ENCODE data around the gene ATXN7L2.
"Not testable (repeated sequence)": the region's sequence is repeated elsewhere in the genome, so short reads cannot be mapped to it uniquely, and the experiment has no call there.

ATXN7L2 gene

GRCh38 chr1:109483672-109484518 is at the start of gene ATXN7L2:
Gene ATXN7L2, plus strand, starts transcription at chr1:109483905. Its CDS starts 49 bp downstream, at chr1:109483954.
- TF ChIP-seq ZNF274 (IDR thresholded peaks at IDR 0.05; ENCODE audit: low read depth, low read length) = no peak
- H3K4me3 ChIP-seq (ENCODE audit: low read length) = peak within 1 kb of the TSS; percentile 70; the same call in 1 of the 2 replicates

- TF ChIP-seq ZNF274 (IDR thresholded peaks at IDR 0.05; ENCODE audit: low read depth, low read length) = no peak
- no peak overlapping the region for H3K4me3 ChIP-seq (ENCODE audit: low read length)
Observed at GRCh38 chr1:109434484-109434883, 49.2 kb upstream of the ATXN7L2 start.

- TF ChIP-seq ZNF274 (IDR thresholded peaks at IDR 0.05; ENCODE audit: low read depth, low read length) = no peak
Observed at GRCh38 chr1:109438798-109439297, 44.9 kb upstream of the ATXN7L2 start.

GRCh38 chr1:109441069-109441468 is 42.6 kb upstream of the ATXN7L2 start:
- H3K4me3 ChIP-seq (ENCODE audit: low read length) = no peak overlapping the region
- no peak for TF ChIP-seq ZNF274 (IDR thresholded peaks at IDR 0.05; ENCODE audit: low read depth, low read length)

More at GRCh38 chr1:109438798-109439297, 44.9 kb upstream of the ATXN7L2 start:
- H3K4me3 ChIP-seq (ENCODE audit: low read length) = no peak overlapping the region

GRCh38 chr1:109443476-109443875 is 40.2 kb upstream of the ATXN7L2 start:
- H3K4me3 ChIP-seq (ENCODE audit: low read length) = no peak overlapping the region
- no peak for TF ChIP-seq ZNF274 (IDR thresholded peaks at IDR 0.05; ENCODE audit: low read depth, low read length)

- TF ChIP-seq ZNF274 (IDR thresholded peaks at IDR 0.05; ENCODE audit: low read depth, low read length) = no peak
Observed at GRCh38 chr1:109444346-109444745, 39.4 kb upstream of the ATXN7L2 start.

GRCh38 chr1:109445949-109446695 is 37.6 kb upstream of the ATXN7L2 start:
- H3K4me3 ChIP-seq (ENCODE audit: low read length) = not testable (repeated sequence)

More at GRCh38 chr1:109444346-109444745, 39.4 kb upstream of the ATXN7L2 start:
- H3K4me3 ChIP-seq (ENCODE audit: low read length) = no peak overlapping the region

GRCh38 chr1:109447524-109447923 is 36.2 kb upstream of the ATXN7L2 start:
- H3K4me3 ChIP-seq (ENCODE audit: low read length) = no peak overlapping the region
- TF ChIP-seq ZNF274 (IDR thresholded peaks at IDR 0.05; ENCODE audit: low read depth, low read length) = no peak

GRCh38 chr1:109454497-109455133 is 29.1 kb upstream of the ATXN7L2 start:
- H3K4me3 ChIP-seq (ENCODE audit: low read length) = no peak overlapping the region
- no peak for TF ChIP-seq ZNF274 (IDR thresholded peaks at IDR 0.05; ENCODE audit: low read depth, low read length)

- no peak overlapping the region for H3K4me3 ChIP-seq (ENCODE audit: low read length)
- no peak for TF ChIP-seq ZNF274 (IDR thresholded peaks at IDR 0.05; ENCODE audit: low read depth, low read length)
Observed at GRCh38 chr1:109457819-109458218, 25.9 kb upstream of the ATXN7L2 start.

- no peak for TF ChIP-seq ZNF274 (IDR thresholded peaks at IDR 0.05; ENCODE audit: low read depth, low read length)
- H3K4me3 ChIP-seq (ENCODE audit: low read length) = peak overlapping the region; percentile 62; the same call in 1 of the 2 replicates
Observed at GRCh38 chr1:109466125-109466451, 17.6 kb upstream of the ATXN7L2 start.

GRCh38 chr1:109466452-109467300 is 17.0 kb upstream of the ATXN7L2 start, which contains the start of gene SYPL2:
Gene SYPL2, plus strand, starts transcription at chr1:109466546. Its CDS starts 298 bp downstream, at chr1:109466844.
- H3K4me3 ChIP-seq (ENCODE audit: low read length) = peak within 1 kb of the TSS; percentile 62; the same call in 1 of the 2 replicates
- no peak for TF ChIP-seq ZNF274 (IDR thresholded peaks at IDR 0.05; ENCODE audit: low read depth, low read length)

- H3K4me3 ChIP-seq (ENCODE audit: low read length) = no peak overlapping the region
- TF ChIP-seq ZNF274 (IDR thresholded peaks at IDR 0.05; ENCODE audit: low read depth, low read length) = no peak
Observed at GRCh38 chr1:109467301-109467777, 16.4 kb upstream of the ATXN7L2 start.
